SK-N-MC (cell line): Measurements from ENCODE around the gene SRSF10.

Experiments used
- EZH2 ChIP-seq: fragments of 200-600 bp; sonication (generic); IDR thresholded peaks from one replicate; pipeline ENCODE4 v1.6.1; 2017; ENCODE audit warnings: antibody characterized with exemption
- POLR2AphosphoS5 ChIP-seq: IDR thresholded peaks from 2 replicates; pipeline ENCODE4 v1.6.1; 2012; ENCODE audit warnings: mild to moderate bottlenecking, low read depth, low read length, borderline replicate concordance

DNA sequence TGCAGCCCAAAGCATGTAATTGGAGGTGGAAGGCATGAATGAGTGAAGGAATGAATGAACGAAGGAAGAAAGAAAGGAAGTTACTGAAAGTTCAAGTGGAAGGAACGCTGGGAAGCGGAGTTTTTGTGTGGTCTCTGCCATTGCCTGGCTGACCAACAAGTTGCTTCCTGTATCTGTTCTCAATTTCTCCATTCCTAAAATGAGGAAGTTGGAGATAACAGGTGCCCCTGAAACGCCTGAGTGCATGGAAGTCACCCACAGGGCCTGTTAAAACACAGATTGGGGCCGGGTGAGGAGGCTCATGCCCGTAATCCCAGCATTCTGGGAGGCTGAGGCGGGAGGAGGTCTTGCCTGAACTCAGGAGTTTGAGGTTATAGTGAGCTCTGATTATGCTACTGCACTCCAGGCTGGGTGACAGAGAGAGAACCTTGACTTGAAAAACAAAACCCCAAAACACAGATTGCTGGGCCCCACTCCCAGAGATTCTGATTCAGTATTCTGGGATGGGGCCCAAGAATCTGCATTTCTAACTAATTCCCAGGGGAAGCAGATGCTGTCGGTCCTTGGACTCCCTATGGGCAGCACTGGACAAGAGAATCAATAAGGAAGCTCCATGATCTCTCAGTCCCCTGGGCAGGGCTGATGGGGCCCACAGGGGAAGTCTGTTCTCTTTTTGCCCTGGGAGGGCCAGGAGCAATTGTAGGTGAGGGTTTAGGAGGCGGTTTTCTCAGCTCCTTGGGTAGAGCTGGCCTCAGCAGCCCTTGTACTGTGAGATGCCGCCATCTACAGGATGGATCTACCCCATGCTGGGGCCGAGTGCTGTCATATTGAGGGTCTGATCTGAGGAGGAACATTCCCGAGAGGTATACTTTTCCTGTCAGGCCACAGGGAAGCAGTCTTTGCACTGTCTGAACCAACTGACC is 63.7 kb downstream of the SRSF10 start:
- TF ChIP-seq EZH2, result no peak
- no peak for TF ChIP-seq POLR2AphosphoS5
